Measurements from ENCODE around the gene SPATA16.

DNA sequence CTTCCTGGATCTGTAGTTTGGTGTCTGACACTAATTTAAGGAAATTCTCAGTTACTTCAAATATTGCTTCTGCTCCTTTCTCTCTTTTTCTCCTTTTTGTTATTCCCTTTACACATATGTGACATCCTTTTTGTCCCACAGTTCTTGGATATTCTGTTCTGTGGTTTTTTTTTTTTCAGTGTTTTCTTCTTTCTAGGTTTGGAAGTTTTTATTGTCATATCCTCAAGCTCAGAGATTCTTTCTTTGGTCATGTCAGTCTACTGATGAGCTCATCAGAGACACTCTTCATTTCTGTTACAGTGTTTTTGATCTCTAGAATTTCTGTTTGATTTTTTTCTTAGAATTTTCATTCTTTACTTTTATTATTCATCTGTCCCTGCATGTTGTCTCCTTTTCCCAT is 140.5 kb downstream of the SPATA16 start:
- TF ChIP-seq, protein P1, sequence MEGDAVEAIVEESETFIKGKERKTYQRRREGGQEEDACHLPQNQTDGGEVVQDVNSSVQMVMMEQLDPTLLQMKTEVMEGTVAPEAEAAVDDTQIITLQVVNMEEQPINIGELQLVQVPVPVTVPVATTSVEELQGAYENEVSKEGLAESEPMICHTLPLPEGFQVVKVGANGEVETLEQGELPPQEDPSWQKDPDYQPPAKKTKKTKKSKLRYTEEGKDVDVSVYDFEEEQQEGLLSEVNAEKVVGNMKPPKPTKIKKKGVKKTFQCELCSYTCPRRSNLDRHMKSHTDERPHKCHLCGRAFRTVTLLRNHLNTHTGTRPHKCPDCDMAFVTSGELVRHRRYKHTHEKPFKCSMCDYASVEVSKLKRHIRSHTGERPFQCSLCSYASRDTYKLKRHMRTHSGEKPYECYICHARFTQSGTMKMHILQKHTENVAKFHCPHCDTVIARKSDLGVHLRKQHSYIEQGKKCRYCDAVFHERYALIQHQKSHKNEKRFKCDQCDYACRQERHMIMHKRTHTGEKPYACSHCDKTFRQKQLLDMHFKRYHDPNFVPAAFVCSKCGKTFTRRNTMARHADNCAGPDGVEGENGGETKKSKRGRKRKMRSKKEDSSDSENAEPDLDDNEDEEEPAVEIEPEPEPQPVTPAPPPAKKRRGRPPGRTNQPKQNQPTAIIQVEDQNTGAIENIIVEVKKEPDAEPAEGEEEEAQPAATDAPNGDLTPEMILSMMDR (IDR thresholded peaks at IDR 0.05), result no peak
- TF ChIP-seq POLR2A (IDR thresholded peaks at IDR 0.05), result no peak
